HL-60/S4 treated with retinoic acid at 250 ng/mL for 4 days and 3 days (cell line): ENCODE data around the gene CGREF1.

Experiments used
- in situ Hi-C: fragments of 300-500 bp; cut with MboI; formaldehyde crosslinking; loops from 2 replicates; pipeline ENCODE4 v1.7.0; 2022; ENCODE audit warnings: low sequenced_read_pairs

CGREF1 gene

GRCh38 chr2:27051902-27052645 is 66.9 kb downstream of the CGREF1 start:
- in situ Hi-C loops: no loop called here

GRCh38 chr2:27050996-27051901 is 67.7 kb downstream of the CGREF1 start, which contains the start of gene AGBL5:
Gene AGBL5, plus strand, starts transcription at chr2:27051668. Its CDS starts 1,291 bp downstream, at chr2:27052959.
- in situ Hi-C loops: no loop called here
